AG20443 (cell line): ENCODE measurements around the gene GLOD5.

ENCODE experiments used
- DNase-seq: peaks from one replicate; pipeline ENCODE4 v3.0.0; 2012; ENCODE audit warnings: low spot score, mixed read lengths

The GLOD5 gene

GRCh38 chrX:48761674-48762471 lies at the start of gene GLOD5:
Gene GLOD5 (plus strand): TSS chrX:48761747. CDS start chrX:48761791, 44 bp downstream.
- no peak for DNase-seq

- DNase-seq, result no peak
Measured at GRCh38 chrX:48711929-48712505, 49.5 kb upstream of the GLOD5 start.

DNA sequence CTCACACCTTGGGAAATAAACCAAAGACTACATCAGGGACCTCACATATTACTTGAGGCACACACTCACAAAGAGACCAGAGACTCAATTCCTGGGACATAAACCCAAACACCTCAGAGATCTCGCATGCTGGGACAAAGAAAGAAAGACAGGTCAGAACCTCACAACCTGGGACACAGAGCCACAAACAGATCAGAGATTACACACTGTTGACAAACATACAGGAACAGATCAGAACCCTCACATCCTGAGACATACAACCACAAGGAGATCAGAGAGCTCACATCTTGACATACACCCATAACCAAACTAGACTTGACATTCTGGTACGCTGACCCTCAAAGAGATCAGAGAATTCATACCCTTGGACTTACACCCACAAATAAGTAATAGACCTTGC lies 47.7 kb upstream of the GLOD5 start:
- no peak for DNase-seq

DNA sequence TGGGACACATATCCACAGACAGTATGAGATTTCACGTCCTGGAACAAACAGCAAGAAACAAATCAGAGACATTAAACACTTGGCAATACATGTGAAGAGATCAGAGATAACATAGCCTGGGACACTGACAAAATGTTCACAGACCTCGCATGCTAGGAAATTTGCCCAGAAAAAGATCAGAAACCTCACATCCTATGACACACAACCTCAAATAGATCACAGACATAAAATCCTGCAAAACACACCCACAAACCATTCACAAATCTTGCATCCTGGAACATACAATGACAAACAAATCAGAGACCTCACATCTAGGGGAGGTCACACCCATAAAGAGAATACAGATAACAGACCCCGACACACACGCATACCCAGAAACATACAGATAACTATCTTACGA lies 47.0 kb upstream of the GLOD5 start:
- DNase-seq, result peak; percentile 6

- DNase-seq, result peak; percentile 44
Measured at GRCh38 chrX:48715072-48715471, 46.5 kb upstream of the GLOD5 start.

GRCh38 chrX:48715876-48716502 lies 45.6 kb upstream of the GLOD5 start:
- no peak for DNase-seq

DNA sequence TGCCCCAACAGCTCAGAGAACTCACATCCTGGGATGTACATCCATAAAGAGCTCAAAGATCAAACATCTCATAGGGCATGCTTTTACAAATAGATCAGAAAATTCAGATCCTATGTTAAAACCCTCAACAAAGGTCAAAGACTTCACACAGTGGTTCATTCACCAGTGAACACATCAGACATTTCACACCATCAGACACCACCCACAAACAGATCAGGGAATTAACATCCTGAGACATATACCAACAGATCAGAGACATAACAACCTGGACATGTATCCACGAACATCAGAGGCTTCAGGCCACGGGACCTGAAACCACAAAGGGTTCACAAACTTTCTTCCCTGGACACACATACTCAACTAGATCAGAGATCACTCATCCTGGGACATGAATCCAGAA lies 41.6 kb upstream of the GLOD5 start:
- no peak for DNase-seq

- DNase-seq, result no peak
Measured at GRCh38 chrX:48720577-48721250, 40.8 kb upstream of the GLOD5 start.

DNA sequence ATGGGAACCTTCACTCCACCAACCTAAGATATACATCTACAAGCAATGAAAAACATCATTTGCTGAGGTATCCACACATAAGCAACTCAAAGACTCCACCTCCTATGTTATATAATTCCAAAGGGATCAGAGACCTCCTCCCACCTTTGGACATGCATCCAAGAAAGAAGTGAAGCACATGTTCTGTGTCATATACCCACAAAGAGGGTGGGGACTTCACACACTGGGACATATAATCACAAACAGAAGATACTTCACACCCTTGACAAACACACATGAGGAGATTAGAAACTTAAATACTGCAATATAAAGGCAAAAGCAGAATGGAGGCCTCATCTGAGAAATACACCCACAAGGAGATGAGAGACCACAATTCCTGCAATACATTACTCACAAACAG lies 39.6 kb upstream of the GLOD5 start:
- DNase-seq, result no peak

DNA sequence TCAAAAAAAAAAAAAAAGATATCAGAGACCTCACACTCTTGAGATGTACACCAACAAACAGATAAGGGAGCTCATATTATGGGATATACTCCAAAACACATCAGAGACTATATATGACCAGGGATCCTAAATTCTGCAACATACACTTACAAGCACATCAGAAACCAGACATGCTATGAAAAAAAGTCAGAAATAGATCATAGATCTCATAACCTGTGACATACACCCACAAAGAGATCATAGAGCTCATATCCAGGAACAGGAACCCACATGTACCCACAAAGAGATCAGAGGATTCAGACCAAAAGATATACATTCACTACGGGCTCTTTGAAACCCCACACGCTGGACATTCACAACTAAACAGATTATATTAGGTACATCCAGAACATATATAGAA lies 35.0 kb upstream of the GLOD5 start:
- no peak for DNase-seq

DNA sequence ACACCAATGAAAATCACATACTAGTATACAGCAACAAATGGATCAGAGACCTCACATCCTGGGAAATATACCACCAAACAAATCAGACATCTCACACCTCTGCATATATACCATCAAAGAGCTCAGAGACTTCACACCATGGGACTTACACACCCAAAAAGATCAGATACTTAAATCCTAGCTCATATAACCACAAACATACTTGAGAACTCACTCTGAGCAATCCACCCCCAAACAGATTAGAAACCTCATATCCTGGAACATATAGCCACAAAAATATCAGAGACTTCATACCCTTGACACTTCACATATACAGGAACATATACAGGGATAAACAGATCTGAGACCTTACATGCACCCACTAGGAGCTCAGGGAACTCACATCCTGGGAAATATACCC lies 32.9 kb upstream of the GLOD5 start:
- DNase-seq, result no peak

- no peak for DNase-seq
Measured at GRCh38 chrX:48736303-48736702, 25.2 kb upstream of the GLOD5 start.

- no peak for DNase-seq
Measured at GRCh38 chrX:48736878-48737212, 24.7 kb upstream of the GLOD5 start.

GRCh38 chrX:48737213-48737938 lies 24.2 kb upstream of the GLOD5 start:
- peak; percentile 95 for DNase-seq

DNA sequence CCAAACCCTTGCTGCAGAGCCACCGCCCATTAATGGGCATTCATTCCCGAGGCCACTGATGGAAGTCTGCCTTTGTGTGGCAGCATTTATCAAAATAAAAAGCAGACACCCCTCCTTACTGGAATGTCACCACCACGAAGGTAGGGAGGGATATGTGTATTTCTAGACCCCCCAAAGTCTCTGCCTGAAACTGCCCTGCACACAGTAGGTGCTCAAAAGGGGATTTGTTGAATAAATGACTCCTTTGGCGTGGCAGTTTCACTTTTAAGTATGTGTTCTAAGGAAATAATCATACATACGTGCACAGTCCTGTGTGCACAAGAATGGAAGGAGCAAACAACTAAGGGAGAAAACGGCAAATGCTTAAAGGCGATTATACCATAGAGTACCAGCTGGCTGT lies 23.6 kb upstream of the GLOD5 start:
- DNase-seq, result no peak

GRCh38 chrX:48741834-48742233 lies 19.7 kb upstream of the GLOD5 start:
- DNase-seq, result no peak

DNA sequence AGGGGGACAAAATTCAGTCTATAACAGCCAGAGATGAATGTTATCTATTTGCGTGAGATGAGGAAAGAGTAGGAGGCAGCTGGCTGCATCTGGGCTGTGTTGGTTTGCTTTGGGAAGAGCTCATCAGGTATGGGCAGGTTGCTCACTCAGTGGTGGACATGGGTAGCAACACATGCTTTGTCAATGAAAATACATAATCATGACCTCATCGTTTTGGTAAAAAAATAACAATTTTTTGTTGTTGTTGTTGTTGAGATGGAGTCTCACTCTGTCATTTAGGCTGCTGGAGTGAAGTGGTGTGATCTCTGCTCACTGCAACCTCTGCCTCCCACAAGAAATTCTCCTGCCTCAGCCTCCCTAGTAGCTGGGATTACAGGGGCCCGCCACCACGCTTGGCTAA lies 16.3 kb upstream of the GLOD5 start:
- no peak for DNase-seq

- no peak for DNase-seq
Measured at GRCh38 chrX:48747415-48748016, 14.0 kb upstream of the GLOD5 start.

DNA sequence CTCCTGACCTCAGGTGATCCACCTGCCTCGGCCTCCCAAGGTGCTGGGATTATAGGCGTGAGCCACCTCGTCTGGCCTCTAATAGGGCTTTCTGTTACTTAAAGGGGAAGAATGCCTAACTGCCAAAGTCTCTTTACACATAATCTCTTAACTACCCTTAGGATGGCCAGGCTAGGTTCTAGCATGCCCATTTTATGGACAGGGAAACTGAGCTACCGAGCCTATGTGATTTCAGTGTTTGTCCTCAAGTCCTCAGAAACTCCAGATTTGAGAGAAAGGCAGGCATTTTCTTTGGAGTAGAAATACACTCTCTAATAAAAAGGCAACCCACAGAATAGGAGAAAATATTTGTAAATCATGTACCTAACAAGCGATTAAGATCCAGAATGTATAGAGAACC lies 12.4 kb upstream of the GLOD5 start:
- no peak for DNase-seq

- no peak for DNase-seq
Measured at GRCh38 chrX:48751343-48751742, 10.2 kb upstream of the GLOD5 start.

- DNase-seq, result no peak
Measured at GRCh38 chrX:48752498-48752897, 9.0 kb upstream of the GLOD5 start.

DNA sequence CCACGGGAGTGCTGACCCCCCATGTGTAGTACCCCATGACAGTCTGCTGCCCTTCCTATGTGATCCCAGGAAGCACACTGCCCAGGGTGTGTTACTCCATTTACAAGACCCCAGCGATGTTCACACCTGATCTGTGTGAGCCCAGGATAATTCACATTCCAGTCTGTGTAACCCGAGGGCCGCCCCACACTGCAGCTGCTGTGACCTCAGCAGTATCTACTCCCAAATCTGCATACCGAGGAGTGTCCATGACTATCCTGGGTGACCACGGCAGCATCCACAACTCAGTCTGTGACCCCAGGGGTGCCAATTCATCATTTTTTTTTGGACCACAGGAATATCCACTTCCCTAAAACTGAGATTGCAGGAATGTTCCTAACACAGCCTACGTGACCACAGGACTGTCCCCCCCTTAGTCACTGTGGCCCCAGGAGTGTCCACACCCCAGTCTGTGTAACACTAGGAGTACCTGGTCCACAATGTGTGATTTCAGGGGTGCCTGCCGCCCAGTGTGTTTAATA lies 7.8 kb upstream of the GLOD5 start:
- DNase-seq, result no peak
